Retinal pigment epithelial cell (primary cell): ENCODE data around the gene CTSF.
"Not testable (repeated sequence)": the region's sequence is repeated elsewhere in the genome, so short reads cannot be mapped to it uniquely, and the experiment has no call there.

Source experiments
- DNase-seq: peaks from one replicate; pipeline ENCODE4 v3.0.0-alpha.2; 2010; ENCODE audit warnings: low read depth
- H3K4me3 ChIP-seq: 2 replicates; pipeline ENCODE4 v1.5.1; 2011; ENCODE audit warnings: mild to moderate bottlenecking, low read length, control low read depth, moderate library complexity
- TF ChIP-seq, protein P1 (sequence below): conservative IDR thresholded peaks from 2 replicates; pipeline ENCODE4 v1.5.1; 2011; ENCODE audit warnings: low read depth, low read length, control low read depth, inconsistent platforms

Gene CTSF

DNA sequence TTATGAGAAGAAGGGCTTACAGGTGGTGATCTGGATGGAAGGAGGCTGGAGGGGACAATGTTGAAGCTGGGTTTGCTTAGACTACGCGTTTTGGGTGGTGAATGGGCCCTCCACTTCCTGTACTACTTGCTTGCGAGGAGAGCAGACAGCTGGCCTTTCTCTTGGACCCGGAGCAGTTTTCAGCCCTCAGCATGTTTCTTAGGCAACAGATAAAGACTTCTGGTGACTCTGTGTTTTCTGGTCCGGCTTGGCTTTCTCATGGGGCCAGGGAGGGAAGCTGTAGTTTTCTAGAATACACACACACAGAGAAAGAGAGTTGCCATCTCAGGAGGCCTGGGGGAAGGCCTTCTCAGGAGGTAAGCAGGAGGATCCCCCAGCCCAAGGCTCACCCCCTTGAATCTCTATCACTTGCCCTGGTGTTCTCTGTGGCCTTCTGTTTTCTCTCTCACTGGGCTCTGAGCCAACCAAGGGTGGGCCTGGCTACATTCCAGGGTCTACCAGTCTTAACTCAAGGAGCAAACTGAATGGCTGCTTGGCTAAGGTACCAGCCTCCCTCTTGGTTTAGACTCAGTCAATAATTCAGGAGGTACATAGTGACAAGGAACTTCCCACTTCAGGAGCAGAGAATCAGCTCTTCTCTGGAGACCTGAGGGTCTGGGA, 27.0 kb upstream of the CTSF start:
- H3K4me3 ChIP-seq: no peak overlapping the region
- no peak for DNase-seq
- TF ChIP-seq, protein P1, sequence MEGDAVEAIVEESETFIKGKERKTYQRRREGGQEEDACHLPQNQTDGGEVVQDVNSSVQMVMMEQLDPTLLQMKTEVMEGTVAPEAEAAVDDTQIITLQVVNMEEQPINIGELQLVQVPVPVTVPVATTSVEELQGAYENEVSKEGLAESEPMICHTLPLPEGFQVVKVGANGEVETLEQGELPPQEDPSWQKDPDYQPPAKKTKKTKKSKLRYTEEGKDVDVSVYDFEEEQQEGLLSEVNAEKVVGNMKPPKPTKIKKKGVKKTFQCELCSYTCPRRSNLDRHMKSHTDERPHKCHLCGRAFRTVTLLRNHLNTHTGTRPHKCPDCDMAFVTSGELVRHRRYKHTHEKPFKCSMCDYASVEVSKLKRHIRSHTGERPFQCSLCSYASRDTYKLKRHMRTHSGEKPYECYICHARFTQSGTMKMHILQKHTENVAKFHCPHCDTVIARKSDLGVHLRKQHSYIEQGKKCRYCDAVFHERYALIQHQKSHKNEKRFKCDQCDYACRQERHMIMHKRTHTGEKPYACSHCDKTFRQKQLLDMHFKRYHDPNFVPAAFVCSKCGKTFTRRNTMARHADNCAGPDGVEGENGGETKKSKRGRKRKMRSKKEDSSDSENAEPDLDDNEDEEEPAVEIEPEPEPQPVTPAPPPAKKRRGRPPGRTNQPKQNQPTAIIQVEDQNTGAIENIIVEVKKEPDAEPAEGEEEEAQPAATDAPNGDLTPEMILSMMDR: no peak

DNA sequence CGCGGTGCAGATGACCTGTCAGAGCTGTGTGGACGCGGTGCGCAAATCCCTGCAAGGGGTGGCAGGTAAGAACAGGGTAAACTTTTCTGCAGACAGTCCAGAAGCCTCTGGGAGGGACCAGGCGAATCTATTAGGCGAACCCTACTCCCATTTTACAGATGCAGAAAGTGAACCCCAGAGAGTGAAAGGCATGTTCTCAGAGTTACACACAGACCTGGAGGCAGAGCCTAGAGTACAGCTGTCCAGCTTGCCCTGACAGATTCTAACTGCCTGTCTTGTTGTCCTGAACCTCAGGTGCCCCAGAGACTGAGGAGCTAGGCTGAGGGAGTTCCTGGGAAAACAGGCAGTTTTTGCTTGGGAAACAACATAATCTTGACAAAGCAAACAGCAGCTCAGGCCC, 25.2 kb upstream of the CTSF start:
- H3K4me3 ChIP-seq: peak overlapping the region; percentile 64
- TF ChIP-seq, protein P1: no peak

DNA sequence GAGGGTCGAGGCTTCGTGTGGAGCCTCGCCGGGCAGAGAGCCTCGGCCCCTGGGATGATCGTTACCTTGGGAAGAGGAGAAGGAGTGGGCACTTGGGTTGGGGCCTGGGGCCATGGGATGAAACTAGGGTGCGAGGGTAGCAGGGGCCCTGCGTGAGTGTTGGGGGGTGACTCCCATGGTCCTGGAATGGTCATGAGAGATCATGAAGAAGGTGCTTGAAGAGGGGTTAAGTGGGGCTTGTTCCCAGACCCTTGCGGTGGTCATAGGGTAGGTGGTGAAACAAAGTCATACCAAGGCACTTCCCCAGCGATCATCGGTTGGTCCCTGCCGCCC, 24.9 kb upstream of the CTSF start:
- DNase-seq: no peak
- TF ChIP-seq, protein P1: no peak
- peak overlapping the region; percentile 64 for H3K4me3 ChIP-seq

More for the DNA sequence above, 25.2 kb upstream of the CTSF start:
- DNase-seq: no peak

DNA sequence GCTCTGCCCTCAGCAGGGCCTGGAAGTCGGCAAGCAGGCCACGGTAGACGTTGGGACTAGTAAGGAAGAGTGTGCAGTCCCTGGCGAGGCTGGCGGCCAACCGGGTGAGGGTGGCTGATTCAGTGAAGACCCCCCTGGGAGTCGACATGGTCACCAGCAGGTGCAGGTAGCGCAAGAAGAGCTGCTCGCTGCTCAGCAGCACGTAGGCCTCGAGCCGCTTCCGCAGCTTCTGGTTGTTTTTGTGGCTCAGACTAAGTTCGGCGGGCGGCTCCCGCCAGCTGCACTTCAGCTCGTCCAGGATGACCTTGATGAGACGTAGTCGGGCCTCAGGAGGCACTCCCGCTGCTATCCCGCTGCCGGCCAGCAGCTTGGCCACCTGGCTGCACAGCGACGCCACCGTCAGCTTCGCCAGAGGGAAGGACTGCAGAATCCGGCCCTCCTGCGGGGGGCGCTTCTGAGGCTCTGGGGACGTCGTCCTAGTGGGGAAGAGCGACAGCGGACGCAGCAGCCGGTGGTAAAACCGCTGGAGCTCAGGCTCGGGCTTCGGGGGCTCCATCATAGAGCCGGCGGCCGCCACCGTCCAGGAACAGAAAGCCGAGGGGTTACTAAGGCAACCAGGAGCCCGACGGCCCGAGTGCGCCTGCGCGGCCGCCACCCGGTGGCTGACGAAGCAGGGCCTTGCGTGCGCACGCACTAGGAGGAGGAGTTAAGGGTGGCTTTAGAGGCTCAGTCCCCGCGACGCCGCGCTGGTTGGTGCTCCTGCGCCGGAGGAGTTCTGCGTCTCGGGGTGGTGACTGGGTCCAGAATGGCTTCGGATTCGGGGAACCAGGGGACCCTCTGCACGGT, 24.3 kb upstream of the CTSF start, which contains the start of the genes CCDC87 and CCS:
TSS of gene CCDC87 (minus strand) at position 607 of the 846 bp plus-strand sequence. CDS start at position 559, 48 bp downstream.
TSS of gene CCS (plus strand) at position 729 of the 846 bp plus-strand sequence. CDS start at position 806, 77 bp downstream.
- peak within 1 kb of the TSS; percentile 64 for H3K4me3 ChIP-seq
- TF ChIP-seq, protein P1: peak; percentile 63
- peak; percentile 71 for DNase-seq

DNA sequence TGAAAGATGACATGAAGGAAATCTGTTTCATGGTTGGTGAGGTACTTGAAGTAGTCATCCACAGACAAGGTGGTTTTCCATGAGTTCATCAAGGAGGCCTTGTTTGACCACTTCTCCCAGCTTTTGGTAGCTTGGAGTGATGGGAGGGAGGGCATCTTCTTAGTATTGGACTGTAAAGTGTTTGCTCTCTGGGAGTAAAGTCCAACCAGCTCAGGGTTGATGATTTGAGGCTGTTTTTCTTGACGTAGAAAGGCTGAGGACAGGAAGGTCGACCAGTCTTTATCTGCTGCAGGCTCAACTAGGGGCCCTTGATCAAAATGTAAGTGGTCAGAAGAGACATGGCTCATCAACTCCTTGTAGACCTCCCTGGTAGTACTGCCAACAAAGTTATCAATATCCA, 22.8 kb upstream of the CTSF start:
- TF ChIP-seq, protein P1: no peak
- DNase-seq: no peak
- no peak overlapping the region for H3K4me3 ChIP-seq

DNA sequence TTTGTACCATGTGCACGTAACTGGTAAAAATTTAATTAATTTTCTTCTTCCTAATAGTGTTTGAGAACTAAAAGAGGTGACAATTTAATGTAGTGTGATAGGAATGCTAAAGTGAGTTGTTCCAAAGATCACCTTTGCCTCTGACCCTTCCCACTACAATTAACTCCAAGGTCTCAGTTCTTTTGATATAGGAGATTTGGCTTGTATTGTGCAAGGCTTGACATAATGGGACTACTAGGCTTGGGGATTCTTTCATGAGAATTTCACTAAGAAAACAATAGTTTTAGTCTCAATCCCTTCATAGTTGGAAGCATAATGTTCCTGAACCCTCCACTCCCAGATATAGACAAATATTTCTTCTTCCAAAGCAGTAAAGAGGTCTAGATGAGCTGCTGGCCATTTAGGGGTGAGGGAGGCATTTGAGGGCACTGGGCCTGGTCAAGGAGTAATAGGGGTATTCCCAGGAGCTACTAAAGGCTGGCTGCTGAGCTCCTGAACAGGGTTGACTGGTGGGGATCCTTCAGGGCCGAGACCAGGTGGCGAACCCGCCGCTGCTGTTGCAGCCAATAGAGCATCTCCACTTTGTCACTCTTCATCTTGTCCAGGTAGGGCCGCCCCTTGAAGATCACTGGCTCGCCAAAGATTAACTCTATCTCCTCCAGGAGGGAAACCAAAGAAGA, 21.7 kb upstream of the CTSF start:
- no peak for DNase-seq
- H3K4me3 ChIP-seq: no peak overlapping the region
- TF ChIP-seq, protein P1: no peak

DNA sequence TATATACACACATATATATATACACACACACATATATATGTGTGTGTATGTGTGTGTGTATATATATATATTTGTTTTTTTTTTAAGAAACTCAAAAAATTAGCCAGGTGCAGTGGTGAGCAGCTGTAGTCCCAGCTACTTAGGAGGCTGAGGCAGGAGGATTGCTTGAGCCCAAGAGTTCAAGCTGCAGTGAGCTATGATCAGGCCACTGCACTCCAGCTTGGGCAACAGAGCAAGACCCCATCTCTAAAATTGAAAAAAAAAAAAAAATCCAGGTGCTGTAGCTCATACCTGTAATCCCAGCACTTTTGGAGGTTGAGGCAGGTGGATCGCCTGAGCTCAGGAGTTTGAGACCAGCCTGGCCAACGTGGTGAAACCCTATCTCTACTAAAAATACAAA, 20.9 kb upstream of the CTSF start:
- not testable (repeated sequence) for DNase-seq, H3K4me3 ChIP-seq
